ENCODE measurements around the gene DDIAS.
"Not testable (repeated sequence)": the region's sequence is repeated elsewhere in the genome, so short reads cannot be mapped to it uniquely, and the experiment has no call there.

Gene DDIAS

DNA sequence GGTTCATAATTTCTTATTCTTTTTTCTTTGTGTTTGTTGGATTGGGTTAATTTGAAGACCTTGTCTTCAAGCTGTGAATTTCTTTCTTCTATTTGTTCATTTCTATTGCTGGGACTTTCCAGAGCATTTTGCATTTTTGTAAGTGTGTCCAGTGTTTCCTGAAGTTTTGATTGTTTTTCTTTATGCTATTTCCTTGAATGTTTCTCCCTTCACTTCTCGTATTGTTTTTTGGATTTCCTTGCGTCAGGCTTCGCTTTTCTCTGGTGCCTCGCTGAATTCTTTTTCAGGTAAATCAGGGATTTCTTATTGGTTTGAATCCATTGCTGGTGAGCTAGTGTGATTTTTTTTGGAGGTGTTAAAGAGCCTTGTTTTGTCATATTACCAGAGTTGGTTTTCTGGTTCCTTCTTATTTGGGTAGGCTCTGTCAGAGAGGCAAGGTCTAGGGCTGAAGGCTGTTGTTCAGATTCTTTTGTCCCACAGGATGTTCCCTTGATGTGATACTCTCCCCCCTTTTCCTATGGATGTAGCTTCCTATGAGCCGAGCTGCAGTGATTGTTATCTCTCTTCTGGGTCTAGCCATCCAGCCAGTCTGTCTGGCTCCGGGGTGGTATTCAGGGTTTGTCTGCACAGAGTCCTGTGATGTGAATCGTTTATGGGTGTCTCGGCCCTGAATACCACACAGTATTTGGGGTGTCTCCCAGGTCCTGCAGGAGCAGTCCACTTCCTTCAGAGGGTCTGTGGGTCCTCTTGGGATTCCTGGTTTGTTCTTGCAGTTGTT is 21.0 kb downstream of the DDIAS start:
- DNase-seq, result not testable (repeated sequence)

GRCh38 chr11:82924522-82925224 is 23.1 kb downstream of the DDIAS start:
- DNase-seq, result peak; percentile 14

DNA sequence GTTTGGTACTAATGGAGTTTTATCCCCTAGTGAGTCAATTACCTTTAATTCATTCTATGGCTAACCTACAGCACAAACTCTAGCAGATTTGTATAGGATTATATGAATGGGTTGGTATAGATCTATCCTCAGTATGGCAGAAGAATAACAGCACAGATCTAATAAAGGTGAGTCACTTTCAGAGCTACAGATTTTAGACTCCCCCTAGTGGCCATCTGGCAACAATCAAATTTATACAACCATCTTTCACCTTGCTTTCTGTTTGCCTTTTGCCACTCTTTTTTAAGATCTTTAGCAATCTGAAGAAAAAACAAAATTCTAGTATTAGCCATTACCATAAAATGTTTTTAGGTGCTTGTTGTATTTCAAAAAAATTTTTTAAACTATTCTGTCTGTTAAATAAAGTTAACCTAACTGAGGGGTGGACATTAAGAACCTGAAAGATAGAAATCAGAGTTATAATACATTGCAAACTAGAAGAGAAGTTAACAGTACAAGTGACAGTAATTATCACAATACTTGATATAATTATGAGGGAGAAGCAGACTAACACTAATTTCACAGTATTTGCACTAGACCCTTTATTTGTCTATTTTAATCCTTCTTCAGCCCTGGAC is 25.8 kb downstream of the DDIAS start:
- DNase-seq, result peak; percentile 78

DNA sequence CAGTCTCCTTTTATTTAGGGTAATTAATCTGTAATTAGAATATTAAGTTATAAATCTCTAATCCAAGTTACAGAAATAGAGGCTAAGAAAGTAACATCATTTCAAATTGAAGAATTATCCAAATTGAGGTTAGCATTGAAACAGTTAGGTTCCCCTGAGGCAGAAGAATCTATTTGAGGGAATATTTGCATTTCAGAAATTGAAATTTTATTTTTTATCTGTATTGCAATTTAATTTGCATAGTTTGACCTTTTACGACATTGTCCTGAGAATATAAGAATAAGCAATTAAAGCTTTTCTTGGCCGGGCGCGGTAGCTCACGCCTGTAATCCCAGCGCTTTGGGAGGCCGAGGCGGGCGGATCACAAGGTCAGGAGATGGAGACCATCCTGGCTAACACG is 27.6 kb downstream of the DDIAS start:
- no peak for DNase-seq

DNA sequence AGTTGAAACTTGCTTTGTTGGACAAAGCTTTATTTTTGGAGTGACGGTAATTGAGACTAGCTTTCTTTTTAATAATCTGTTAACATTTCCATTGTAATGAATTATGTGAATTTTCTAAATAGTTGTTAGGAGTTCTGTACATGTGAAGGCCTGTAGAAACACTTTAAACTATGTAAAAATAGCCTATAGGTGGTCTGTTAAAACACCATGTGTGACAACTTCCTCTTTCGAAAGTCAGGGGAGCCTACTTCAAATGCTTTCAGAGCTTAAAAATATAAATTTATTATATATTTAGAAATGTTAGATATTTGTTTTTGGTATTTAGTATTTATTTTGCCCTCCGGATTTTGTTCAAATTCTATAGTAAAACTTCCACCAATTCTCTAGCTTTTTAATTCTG is 28.7 kb downstream of the DDIAS start:
- DNase-seq, result no peak

GRCh38 chr11:82930734-82931133 is 29.2 kb downstream of the DDIAS start:
- DNase-seq, result no peak

DNA sequence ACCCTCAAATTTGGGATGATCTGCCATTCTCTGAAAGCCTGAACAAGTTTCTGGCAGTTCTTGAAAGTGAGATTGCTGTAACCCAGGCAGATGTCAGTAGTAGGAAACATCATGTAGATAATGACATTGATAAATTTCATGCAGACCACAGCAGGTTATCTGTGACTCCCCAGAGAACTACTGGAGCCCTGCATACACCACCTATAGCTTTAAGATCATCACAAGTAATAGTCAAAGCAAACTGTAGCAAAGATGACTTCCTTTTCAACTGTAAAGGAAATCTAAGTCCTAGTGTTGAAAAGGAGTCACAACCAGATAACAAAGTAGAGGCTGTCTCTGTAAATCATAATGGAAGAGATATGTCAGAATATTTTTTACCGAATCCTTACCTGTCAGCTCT is 31.0 kb downstream of the DDIAS start:
- DNase-seq, result no peak

DNA sequence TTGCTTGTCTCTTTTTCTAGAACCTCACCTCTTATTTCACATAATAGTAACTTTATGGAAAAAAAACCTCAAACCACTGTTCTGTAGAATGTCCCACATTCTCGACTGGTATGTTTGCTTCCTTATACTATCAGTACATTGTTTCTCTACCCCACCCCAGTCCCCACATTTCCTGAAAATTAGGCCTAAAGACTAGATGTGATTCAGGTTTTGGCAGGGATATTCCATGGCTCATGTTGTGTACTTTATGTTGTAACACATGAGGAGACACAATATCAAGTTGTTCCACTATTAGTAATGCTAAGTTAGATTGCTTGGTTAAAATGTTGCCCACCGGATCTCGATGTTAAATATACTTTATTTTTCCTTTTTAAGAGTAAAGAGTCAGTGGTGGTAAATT is 34.7 kb downstream of the DDIAS start:
- no peak for DNase-seq

DNA sequence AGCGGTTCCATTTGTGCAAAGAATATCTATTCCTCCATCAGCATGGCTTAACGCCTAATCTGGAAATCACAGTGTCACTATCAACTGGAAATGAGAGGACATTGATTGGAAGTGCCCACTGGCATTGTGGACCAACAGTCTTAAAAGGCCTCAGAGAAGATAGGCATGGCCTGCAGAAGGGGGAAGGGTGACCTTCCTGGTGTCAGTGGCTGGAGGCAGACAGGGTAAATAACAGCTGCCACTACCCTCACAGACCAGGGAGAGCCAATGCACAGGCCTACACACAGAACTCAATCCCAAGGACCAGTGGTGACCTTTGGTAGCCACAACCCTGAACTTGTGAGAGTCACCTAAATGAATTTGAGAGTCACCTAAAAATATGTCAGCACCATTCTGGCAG is 36.0 kb downstream of the DDIAS start:
- DNase-seq, result no peak

- no peak for DNase-seq
Measured at GRCh38 chr11:82939456-82939855, 37.9 kb downstream of the DDIAS start.

GRCh38 chr11:82942376-82942775 is 40.8 kb downstream of the DDIAS start:
- DNase-seq, result no peak

- not testable (repeated sequence) for DNase-seq
Measured at GRCh38 chr11:82943430-82943829, 41.9 kb downstream of the DDIAS start.

DNA sequence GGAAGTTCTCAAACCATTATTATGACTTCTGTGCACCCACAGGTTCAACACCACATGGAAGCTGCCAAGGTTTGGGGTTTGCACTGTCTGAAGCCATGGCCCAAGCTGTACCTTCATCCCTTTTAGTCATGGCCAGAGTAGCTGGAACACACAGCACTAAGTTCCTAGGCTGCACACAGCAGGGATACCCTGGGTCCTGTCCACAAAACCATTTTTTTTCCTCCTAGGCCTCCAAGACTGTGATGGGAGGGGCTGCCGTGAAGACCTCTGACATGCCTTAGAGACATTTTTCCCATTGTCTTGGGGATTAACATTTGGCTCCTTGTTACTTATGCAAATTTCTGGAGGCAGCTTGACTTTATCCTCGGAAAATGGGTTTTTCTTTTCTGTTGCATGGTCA is 42.7 kb downstream of the DDIAS start:
- no peak for DNase-seq

DNA sequence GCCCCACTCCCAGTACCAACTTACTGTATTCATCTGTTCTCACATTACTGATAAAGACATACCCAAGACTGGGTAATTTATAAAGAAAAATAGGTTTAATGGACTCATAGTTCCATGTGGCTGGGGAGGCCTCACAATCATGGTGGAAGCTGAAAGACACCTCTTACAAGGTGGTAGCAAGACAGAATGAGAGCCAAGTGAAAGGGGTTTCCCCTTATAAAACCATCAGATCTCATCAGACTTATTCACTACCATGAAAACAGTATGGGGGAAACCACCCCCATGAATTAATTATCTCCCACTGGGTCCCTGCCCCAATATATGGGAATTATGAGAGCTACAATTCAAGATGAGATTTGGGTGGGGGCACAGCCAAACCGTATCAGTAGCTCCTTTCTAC is 43.5 kb downstream of the DDIAS start:
- DNase-seq, result not testable (repeated sequence)

DNA sequence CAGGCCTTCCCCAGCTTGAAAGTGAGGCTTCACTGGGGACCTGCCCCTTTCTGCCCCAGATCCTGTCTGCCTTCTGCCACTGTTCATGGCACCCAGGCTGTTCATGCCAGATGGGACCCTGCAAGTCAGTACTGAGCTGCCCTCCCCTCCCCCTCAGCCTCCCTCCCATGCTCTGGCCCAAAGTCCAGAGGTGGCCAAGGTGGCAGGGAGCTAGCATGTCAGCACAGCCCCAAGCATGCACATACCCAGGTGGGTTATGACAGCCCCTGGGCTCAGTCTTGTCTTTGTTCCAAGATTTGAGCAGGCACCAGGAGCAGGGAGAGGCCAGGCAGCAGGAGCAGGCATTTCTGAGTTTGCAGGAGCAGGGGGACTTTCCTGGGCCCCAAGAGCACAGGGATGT is 44.1 kb downstream of the DDIAS start:
- no peak for DNase-seq

GRCh38 chr11:82949352-82949751 is 47.8 kb downstream of the DDIAS start:
- no peak for DNase-seq

DNA sequence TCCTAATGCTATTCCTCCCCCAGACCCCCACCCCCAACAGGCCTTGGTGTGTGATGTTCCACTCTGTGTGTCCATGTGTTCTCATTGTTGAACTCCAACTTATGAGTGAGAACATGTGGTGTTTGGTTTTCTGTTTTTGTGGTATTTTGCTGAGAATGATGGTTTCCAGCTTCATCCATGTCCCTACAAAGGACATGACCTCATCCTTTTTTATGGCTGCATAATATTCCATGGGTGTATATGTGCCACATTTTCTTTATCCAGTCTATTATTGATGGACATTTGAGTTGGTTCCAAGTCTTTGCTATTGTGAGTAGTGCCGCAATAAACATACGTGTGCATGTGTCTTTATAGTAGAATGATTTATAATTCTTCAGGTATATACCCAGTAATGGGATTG is 49.0 kb downstream of the DDIAS start:
- DNase-seq, result not testable (repeated sequence)

DNA sequence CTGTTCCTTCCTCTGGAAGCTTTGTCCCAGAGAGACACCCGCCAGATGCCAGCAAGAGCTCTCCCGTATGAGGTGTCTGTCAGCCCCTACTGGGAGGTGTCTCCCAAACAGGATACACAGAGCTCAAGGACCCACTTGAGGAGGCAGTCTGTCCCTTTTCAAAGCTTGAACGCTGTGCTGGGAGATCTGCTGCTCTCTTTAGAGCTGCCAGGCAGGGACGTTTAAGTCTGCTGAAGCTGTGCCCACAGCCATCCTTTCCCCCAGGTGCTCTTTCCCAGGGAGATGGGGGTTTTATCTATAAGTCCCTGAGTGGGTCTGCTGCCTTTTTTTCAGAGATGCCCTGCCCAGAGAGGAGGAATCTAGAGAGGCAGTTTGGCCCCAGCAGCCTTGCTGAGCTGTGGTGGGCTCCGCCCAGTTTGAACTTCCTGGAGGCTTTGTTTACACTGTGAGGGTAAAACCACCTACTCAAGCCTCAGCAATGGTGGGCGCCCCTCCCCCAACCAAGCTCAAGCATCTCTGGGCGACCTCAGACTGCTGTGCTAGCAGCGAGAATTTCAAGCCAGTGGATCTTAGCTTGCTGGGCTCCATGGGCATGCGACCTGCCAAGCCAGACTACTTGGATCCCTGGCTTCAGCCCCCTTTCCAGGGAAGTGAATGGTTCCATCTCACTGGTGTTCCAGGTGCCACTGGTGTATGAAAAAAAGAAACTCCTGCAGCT is 54.4 kb downstream of the DDIAS start:
- not testable (repeated sequence) for DNase-seq

DNA sequence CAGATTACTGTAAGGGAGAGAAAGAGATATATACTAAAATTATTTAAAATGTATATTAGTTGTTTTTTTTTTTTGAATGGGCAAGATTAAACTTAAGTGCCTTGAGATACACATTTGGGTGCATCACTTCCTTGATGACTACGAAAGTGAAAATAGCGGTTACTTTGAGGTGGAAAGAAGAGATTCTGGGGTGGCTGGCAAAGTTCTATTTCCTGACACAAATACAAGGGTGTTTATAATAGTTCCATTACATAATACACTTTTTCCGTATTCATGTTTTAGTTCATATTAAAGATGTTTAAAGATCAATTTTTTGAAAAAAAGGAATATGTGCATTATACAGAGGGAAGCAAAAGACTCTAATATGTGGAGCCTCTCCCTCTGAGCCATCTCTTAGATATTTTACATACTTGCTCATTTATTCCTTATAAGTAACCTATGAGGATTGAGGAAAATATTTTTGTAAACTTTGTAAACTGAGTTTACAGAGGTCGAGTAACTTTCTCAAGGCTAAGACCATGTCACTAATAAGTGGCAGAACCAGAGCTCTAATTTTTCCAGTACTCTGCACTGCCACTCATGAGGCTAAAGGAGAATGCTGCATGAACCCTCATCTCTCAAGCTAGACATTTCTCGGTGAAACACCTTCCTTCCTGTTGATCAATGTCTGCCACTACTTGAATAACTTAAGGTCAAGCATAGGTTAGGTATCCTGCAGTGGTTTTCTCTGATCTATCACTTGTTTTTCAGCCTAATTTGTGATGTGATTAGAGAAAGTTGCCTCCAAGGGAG is 58.6 kb downstream of the DDIAS start:
- no peak for DNase-seq

GRCh38 chr11:82960779-82961143 is 59.2 kb downstream of the DDIAS start:
- no peak for DNase-seq

GRCh38 chr11:82962021-82962420 is 60.5 kb downstream of the DDIAS start:
- not testable (repeated sequence) for DNase-seq

DNA sequence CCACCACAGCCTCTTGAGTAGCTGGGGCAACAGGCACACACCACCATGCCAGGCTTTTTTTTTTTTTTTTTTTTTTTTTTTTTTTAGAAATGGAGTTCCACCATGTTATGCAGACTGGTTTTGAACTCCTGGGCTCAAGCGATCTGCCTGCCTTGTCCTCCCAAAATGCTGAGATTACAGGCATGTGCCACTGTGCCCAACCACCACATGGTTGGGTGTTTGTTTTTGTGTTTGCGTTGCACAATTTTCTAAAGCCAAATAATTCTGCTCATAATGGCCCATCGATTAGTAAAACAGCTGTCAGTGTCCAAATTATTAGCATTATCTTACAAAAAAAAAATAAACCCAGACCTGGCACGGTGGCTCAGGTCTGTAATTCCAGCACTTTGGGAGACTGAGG is 65.8 kb downstream of the DDIAS start:
- no peak for DNase-seq

DNA sequence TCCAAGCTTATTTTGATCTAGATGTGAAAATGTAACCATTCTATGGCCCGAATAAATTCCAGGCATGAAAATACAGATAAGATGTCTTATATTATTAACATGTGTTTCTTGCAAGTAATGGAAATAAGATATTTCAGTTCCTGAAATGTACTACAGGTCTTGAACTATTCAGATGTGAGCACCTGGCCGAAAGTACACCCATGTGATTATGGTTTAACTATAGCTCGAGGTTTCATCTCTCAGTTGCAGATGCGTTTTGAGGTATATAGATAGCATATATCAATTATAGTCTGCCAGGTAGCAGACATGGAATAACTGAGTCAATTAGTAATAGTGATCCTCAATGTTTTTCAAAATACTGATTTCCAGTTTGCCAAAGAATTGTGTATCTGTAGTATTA is 68.3 kb downstream of the DDIAS start:
- no peak for DNase-seq
